GM12892 (cell line): ENCODE measurements around the gene AGRN.

Experiments
- POLR2A ChIP-seq: IDR thresholded peaks from 2 replicates; pipeline ENCODE4 v1.6.1; 2011; ENCODE audit warnings: low read depth, low read length, control low read depth
- POLR2AphosphoS5 ChIP-seq: IDR thresholded peaks from 2 replicates; pipeline ENCODE4 v1.6.1; 2011; ENCODE audit warnings: low read depth, low read length, control low read depth
- TAF1 ChIP-seq: IDR thresholded peaks from 2 replicates; pipeline ENCODE4 v1.6.1; 2011; ENCODE audit warnings: low read depth, mild to moderate bottlenecking, control low read depth, low read length, borderline replicate concordance

DNA sequence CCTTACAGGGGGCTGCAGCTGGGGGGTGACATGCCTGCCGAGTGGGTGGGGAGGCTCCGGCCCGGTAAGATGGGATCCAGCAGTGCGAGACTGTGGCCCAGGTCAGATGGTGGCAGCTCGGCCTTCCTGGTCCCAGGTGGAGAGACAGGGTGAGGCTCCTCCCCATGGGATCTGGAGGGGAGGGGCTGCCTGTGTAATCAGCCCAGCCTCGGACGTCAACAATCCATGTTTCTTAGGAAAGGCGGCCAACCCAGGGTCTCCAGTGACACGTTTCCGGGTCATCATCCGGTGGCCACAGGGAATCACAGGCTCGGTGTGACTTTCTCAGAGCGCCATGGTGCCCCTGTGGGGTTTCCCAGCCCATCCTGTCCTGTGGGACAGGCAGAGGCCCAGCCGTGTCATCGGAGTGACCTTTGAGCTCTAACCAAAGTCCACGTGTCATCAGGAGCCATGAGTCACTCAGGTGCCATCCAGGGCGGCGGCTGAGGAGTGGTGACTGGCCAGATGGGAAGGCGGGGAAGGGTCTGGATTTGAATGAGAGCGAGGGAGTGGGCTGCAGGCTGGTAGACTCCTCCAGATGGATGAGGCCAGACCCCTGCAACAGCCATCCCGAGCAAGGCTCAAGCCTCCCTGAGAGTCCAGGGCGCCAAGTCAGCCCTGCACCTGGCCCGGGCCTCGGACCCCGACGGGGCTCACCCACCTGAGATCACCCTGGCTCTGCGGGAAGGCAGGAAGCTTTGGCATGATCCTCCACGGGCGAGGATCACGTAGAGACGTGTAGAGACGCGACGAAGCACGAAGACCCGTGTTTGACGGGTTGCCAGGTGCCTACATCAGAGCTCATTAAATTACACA, 13.4 kb upstream of the AGRN start:
- TF ChIP-seq POLR2AphosphoS5 (no peak), TAF1 (no peak), POLR2A (no peak)
